Stimulated activated naive CD4-positive, alpha-beta T cell treated with Interleukin-2 at 50 U/mL for 16 hours (primary cell): ENCODE measurements around the gene PSMD1.
"Not testable (repeated sequence)": the region's sequence is repeated elsewhere in the genome, so short reads cannot be mapped to it uniquely, and the experiment has no call there.

Source experiments
- DNase-seq: peaks from one replicate; lab custom pipeline; 2025; lab: John Stamatoyannopoulos, UW

The PSMD1 gene

GRCh38 chr2:231160701-231161100 is 104.0 kb downstream of the PSMD1 start:
- no peak for DNase-seq

GRCh38 chr2:231161252-231161839 is 104.7 kb downstream of the PSMD1 start:
- no peak for DNase-seq

DNA sequence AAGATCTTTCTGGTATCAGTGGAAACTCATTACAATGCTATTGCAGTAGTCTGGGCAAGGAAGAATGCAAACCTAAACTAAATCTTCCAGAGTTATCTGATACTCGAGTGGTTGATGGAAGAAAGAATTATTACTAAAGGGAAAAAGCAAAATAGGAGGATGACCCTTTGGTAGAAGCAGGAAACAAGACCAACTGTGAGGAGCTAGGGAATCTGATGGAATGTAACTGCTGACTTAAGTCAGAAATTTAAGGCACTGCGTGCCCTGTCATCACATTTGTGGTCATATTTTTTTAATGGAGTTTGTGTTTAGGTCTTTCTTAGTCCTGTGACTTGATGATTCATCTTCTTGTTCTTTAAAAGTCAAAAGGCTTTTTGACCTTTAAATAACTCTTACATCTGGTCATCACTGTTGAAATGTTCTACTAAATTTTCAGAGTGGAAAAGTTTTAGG is 105.2 kb downstream of the PSMD1 start:
- no peak for DNase-seq

DNA sequence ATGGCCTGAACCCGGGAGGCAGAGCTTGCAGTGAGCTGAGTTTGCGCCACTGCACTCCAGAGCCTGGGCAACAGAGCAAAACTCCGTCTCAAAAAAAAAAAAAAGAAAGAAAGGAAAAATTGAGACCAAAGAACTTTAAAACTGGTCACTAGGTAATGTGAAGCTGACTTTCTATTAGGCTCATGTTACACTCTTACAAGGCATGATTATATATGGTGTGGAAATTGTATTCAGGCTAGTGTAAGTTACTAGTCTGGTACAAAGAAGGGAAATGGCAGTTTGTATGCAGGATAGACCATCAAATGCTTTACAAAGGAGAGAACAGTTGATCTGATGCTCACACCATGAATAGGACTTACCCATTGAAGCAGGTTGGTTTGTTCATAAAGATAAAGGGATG is 106.3 kb downstream of the PSMD1 start:
- no peak for DNase-seq

DNA sequence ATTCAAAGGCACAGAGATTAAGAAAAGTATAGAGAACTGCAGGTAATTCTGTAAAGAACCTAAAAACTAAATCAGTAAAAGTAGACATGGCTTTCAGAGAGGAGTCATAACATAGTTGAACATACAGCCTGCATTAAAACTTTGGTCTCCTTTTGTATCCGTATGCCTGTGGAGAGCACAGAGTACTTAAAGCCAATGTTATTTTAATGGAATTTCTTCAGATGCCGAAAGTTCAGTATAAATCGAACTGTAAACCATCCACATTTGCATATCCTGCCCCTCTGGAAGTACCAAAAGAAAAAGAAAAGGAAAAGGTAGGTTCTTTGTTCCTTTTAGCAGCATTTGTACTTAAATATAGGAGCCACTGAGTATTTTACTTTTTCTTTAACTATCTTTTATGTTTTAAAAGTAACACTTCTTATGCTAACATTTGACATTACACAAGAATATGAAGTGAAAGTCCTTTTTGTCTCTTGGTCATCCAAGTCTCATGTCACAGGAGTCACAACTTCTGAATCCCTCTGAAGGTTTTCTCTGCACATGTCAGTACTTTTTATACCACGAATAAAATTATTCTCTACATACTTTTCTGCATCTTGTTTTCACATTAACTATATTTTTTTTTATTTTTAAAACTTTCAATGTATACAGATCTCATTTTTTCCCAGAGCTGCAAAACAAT is 106.9 kb downstream of the PSMD1 start:
- no peak for DNase-seq

GRCh38 chr2:231167745-231168459 is 111.2 kb downstream of the PSMD1 start:
- DNase-seq = no peak

DNA sequence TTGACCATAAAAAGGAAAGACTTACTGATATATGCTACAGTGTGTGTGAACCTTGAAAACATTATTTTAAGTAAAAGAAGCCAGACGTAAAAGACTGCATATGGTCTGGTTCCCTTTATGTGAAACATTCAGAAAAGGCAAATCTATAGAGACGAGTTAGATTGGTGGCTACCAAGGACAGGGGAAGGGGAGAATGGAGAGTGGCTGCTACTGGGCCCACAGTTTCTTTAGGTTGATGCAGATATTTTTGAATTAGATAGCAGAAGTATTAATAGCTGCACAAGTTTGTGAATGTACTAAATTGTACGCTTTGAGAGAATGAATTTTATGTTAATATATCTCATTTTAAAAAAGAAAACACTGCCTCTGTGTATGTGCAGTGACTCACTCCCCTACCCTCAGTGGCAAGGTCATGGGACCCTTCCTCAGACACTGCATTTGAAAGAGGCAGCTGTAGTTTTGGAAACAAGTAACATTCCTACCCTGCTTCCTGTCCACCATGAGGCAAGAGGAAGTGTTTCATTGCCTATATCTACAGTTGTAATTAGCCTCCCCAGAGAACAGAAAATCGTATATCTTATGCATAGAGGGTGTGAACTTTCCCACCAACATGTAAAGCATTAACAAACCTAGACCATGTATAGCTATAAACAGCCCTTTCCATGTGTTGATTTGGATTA is 111.9 kb downstream of the PSMD1 start:
- DNase-seq = no peak

- DNase-seq = no peak
Measured at GRCh38 chr2:231169488-231169887, 112.8 kb downstream of the PSMD1 start.

- no peak for DNase-seq
Measured at GRCh38 chr2:231170055-231170454, 113.4 kb downstream of the PSMD1 start.

DNA sequence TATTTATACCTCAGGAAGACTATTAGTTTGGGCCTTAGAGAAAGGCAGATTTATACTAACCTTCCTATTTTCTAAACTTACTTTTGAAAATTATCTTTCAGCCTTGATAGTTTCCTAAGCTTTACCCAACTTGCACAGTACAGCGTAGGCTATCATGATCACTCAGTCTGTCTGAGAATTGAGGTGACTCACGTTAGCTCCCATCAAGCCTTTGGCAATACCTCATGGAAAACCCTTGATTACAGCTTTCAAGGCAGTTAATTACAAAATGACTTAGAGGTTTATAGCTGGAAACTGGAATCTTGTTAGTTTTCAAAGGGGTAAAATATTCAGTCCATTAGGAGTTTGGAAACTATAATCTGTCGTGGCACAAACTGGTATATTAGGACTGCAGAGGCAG is 115.4 kb downstream of the PSMD1 start:
- DNase-seq = no peak

DNA sequence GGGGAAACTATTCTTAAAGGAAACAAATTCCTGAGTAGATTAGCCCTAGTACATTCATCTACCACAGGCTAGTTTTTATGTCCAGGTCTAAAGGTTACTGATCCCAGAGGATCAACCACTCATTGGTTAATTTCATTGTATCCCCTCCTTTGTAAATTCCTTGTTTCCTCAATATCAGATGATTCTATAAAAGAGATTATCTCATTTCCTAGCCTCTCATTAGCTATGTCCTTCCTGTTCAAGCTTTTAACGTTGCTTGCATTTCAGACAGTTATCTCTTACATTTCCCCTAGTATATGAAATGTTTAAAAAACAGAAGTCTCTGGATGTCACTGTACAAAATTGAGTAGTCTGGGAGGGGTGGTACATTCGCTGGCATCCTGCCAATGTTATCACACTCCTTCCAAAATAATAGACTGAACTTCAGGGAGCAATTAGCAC is 117.6 kb downstream of the PSMD1 start:
- DNase-seq = no peak

GRCh38 chr2:231176066-231176465 is 119.4 kb downstream of the PSMD1 start:
- DNase-seq = no peak

- no peak for DNase-seq
Measured at GRCh38 chr2:231177156-231178025, 120.7 kb downstream of the PSMD1 start.

DNA sequence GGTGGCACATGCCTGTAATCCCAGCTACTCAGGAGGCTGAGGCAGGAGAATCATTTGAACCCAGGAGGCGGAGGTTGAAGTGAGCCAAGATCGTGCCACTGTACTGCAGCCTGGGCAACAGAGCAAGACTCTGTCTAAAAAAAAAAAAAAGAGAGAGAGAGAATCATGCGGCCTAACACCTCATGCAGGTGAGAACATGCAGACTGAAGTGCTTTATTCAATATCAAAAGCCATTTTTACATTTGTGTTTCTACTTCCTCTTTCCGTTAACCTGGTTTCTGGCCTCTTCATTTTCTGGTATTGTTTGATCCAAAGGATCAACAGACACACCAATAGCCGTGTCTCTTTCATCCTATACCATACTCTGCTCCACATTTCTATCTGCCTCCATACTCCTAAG is 122.1 kb downstream of the PSMD1 start:
- DNase-seq = not testable (repeated sequence)

DNA sequence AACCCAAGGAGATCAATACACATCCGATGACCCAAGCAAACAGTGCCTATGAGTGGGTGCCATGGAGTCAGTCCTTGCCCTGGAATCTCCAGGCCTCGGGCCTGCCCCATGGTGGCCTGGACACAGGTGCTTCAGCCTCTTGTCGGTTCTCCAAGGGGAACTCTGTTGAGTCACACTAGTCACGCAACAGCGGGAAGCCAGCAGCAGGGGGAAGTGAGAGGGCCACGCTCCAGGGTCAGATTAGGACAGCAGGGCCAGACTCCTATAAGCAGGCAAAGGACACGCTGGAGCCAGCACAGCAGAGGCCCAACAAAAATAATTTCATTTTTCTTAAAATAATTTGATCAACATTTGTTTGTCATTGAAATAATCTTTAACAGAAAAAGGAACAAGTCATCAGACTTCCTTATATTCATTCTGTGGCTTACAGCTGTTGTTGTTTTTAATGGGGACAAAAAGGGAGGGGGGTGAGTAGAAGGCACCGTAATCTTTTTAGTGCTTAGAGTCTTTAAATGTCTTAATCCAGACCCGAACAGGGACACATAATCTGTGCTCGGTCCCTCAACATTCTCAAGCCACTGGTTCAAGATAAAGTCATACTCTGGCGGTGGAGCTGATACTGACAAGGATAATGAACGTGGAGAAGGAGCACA is 125.3 kb downstream of the PSMD1 start:
- DNase-seq = no peak

- no peak for DNase-seq
Measured at GRCh38 chr2:231182513-231182899, 125.8 kb downstream of the PSMD1 start.

GRCh38 chr2:231183851-231184250 is 127.2 kb downstream of the PSMD1 start:
- DNase-seq = no peak

- no peak for DNase-seq
Measured at GRCh38 chr2:231184319-231184718, 127.7 kb downstream of the PSMD1 start.

- no peak for DNase-seq
Measured at GRCh38 chr2:231185050-231185725, 128.5 kb downstream of the PSMD1 start.

DNA sequence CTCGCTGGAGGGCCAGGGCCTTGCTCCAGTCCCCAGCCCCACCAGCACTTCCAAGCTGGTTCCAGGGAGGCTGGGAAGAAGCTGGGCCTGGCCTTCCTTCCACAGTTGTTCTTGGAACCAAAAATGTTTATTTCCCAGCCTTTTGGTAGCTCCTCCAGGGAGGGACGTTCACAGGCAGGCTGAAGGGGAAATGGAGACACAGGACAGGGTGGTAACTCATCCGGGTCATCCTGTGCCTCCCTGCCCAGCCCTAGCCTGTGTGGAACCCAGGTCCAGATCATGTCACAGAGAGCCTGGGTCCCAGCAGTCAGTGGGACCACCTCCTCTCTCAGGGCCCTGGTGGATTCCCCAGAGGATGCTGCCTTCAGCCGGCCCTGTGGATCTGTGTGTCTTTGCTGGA is 129.2 kb downstream of the PSMD1 start:
- no peak for DNase-seq

- DNase-seq = no peak
Measured at GRCh38 chr2:231186325-231186724, 129.7 kb downstream of the PSMD1 start.
